ENCODE data around the gene FGF1.
"Not testable (repeated sequence)": the region's sequence is repeated elsewhere in the genome, so short reads cannot be mapped to it uniquely, and the experiment has no call there.

The FGF1 gene

DNA sequence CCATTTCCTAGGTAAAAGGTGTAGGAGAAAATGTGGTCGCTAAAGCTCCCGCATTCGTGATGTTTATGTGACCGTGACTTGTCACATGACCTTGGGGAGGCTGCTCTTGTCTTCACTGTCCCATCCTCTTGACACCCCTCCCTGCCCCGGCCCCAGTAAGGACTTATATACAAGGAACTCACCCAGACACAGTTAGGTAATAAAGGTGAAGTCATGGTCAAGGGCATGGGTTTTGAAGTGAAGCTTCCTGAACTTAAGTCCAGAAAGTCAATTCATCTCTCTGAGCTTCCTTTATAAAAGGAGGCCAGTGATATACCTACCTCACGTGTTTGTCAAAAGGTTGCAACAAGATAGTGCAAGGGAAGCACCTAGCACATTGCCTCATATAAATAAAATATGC lies 17.6 kb downstream of the FGF1 start:
- no peak for DNase-seq (ENCODE audit: low read depth)

DNA sequence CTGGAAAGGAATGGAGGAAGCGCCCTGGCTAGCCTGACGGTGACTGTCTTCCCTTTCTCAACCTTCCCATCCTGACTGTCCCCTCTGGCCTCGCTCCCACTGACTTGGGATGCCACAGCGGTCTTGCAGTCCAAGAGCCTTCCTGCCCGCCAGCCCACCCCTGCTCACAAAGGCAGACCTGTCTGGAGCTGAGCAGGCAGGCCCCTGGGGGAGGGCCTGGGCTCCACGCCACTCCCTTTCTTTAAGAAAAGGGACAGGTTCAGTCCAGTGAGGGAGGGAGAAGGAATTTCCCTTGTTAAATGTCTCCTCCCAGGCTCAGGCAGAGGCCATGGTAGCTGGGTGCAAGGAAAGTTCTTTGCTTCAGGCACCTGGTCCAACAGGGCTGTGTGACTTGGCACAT lies 18.1 kb downstream of the FGF1 start:
- DNase-seq (ENCODE audit: low read depth) = no peak

DNA sequence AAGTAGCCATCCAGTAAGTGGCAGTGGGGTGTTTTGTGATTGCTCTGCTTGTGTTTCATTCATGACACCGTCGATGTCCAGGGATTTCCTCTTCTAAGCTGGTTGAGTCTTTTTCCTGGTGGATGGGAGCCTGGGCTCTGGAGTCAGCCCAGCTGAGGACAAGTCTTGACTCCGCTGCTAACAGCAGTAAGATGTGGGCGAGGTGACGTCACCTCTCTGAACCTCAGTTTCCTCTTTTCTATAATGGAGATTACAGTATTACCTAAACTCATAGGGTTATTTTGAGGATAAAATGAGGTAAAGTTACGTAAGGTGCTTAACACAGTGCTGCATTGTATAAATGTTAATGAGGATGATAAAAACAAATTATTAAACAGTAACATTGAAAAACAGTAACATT lies 21.3 kb downstream of the FGF1 start:
- no peak for DNase-seq (ENCODE audit: low read depth)

DNA sequence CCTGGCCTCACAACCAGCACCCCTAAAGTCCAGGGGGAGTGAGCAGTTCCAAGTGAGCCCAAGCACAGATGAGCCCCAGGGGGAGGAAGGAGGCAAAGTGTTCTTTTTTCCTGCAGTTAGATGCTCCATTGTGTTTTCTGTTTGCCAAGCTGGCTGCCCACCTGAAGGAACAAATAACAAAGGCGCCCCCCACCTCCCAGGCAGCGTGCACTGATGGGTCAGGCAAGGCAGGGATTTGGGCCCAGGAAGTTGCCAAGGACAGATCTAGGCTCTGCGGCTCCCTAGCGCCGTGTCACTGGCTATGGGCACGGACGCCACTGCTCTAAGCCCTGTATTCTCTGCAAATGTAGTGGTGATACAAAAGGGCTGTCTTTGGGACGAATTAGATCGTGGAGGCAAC lies 21.8 kb downstream of the FGF1 start:
- DNase-seq (ENCODE audit: low read depth) = no peak

DNA sequence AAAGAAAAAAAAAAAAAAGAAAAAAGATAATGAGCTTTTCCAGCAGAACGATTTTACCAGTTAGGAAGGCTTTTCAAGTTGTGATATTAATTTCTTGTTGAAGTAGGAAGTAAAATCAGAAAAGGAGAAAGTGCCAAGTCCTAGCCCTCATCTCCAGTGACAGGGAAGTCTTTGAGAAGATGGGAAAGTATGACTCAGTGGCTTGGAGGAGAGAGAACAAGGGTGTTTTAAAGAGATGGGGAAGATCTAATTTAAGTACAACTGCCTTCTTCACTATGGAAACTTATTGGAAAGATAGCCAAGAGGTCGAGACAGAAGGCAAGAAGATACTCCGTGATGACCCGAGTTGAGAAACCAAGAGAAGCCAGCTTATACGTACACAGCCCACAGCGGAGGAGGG lies 22.6 kb downstream of the FGF1 start:
- DNase-seq (ENCODE audit: low read depth) = no peak

DNA sequence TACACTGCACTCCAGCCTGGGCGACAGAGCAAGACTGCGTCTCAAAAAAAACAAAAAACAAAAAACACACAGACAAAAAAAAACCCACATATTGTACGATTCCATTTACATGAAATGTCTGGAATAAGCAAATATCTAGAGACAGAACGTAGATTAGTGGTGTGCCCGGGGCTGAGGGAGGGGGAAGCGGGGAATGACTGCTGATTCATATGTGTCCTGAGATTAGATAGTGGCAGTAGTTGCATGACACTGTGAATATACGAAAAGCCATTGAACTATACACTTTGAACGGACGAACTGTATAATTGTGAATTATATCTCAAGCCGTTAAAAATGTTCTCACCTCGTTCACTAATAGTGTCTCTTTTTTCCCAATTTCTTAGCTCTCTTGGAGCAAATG lies 23.9 kb downstream of the FGF1 start:
- no peak for DNase-seq (ENCODE audit: low read depth)

DNA sequence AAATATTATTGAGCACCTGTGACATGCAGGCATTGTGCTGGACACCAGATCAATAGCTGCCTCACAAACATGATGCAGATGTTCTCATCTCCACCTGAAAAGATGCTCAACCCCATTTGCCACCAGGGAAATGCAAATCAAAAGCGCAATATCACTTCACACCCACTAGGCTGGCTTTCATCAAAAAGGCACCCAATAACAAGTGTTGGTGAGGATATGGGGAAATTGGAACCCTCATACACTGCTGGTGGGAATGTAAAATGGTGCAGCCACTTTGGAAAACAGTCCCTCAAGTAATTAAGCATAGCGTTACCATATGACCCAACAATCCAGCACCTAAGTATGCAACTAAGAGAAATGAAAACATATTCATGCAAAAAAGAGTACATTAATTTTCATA lies 24.7 kb downstream of the FGF1 start:
- no peak for DNase-seq (ENCODE audit: low read depth)

- no peak for DNase-seq (ENCODE audit: low read depth)
These were observed 25.2 kb downstream of the FGF1 start for GRCh38 chr5:142660731-142661130.

DNA sequence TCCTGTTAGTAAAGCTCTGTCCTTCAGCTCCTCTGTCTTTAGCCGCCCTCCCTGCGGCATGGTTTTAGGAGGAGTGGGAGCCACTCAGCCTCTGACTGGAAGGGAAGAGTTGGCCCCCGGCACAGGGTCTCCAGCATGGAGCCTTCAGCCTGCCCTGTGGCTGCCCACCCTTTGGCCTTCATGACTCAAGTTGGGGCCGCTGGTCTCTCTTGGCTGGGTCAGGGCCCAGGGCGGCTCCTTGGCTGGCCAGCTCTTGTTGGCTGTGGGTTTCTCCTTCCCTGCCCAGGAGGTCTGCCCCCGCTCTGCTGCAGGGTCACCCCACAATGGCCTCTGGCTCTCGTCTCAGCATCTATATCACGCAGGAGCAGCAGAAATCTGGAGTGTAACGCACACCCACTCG lies 25.7 kb downstream of the FGF1 start:
- DNase-seq (ENCODE audit: low read depth) = no peak

DNA sequence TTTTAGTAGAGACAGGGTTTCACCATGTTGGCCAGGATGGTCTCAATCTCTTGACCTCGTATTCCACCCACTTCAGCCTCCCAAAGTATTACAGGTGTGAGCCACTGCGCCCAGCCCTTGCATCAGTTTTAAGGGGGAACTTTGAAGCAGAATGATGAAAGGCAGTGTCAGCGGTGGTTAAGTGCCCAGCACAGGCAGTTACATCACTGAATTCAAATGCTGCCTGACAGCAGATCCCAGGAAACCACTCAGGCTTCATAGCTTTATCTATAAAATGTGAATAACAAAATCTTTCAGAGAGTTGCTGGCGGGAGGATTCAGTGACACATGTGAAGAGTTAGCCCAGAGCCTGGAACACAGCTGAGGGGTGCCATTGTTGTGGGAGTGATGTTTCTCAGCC lies 26.5 kb downstream of the FGF1 start:
- no peak for DNase-seq (ENCODE audit: low read depth)

GRCh38 chr5:142658278-142658677 lies 27.6 kb downstream of the FGF1 start:
- no peak for DNase-seq (ENCODE audit: low read depth)

DNA sequence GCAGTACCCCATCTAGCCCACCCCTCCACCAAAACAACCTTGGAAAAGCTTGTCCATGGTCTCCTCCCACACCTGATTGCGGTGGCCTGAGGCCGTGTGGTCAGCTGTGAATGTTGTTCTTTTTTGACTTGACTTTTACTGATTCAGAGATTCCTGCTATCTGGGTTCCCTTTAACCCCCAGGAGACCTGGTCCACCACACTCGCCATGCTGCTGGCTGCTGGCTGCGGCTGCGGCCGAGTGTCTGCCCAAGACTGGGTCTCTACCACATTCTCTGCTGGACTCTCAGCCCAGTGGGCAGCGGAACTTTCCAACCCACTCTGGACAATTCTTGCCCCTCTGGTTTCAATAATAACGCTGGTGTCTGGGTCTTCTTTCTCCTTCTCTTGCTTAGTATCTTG lies 28.4 kb downstream of the FGF1 start:
- DNase-seq (ENCODE audit: low read depth) = no peak

GRCh38 chr5:142655339-142656267 lies 30.3 kb downstream of the FGF1 start:
- DNase-seq (ENCODE audit: low read depth) = peak; percentile 72

GRCh38 chr5:142654578-142655058 lies 31.3 kb downstream of the FGF1 start:
- no peak for DNase-seq (ENCODE audit: low read depth)

DNA sequence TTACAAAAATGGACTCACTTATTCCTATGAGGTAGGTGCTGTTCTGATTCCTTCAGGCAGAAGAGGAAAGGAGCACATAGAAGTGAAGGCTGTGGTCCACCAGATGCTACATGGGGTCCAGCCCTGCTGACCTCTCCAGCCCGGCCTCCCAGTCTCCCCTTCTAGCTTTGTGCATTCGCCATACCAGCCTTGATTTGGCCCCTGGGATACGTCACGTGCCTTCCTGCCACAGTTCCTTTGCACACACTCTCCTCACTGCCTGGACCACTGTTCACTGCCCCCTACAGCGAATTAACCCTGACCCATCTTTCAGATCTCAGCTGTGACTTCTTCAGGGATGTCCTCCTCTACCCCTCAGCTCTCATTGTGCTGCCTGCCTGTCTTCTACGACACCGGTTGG lies 32.6 kb downstream of the FGF1 start:
- no peak for DNase-seq (ENCODE audit: low read depth)

DNA sequence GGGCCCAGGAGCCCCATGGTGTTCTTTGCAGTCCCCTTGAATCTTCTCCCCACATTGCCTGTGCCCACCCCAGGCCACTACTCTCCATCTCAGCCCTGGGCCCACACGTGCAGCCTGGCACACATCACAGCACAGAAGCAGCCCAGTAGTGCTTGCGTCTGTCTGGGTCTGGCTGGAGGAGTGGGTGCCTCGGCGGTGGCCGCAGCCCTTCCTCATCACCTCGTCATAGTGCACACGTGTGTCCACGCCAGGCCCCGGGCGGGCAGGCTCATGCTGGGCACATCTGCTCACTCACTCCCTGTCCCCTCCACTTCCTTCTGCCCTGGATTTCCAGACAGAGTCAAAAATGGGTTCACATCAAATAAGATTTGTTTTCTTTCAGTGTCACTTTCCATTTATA lies 33.3 kb downstream of the FGF1 start:
- no peak for DNase-seq (ENCODE audit: low read depth)

DNA sequence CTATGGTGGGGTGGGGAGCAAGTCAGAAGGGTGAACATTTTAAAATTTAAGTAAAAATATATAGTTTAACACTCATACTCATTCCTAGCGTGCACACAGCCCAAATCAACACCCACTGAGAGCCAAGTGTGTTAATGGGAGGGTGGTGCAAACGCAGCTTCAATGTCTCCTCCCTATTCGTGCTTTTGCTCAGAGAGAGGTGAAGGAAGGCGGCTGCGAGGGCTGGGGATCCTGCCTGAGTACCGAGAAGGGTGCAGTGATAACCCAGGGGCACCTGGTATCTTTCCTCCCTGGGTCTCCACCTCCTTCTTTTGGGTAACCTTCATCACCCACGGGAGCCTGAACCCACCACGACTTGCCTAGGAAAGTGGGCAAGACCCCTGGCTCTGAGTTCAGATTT lies 35.0 kb downstream of the FGF1 start:
- DNase-seq (ENCODE audit: low read depth) = no peak

GRCh38 chr5:142650060-142650459 lies 35.8 kb downstream of the FGF1 start:
- DNase-seq (ENCODE audit: low read depth) = no peak

GRCh38 chr5:142648108-142648507 lies 37.8 kb downstream of the FGF1 start:
- DNase-seq (ENCODE audit: low read depth) = not testable (repeated sequence)

GRCh38 chr5:142645456-142645855 lies 40.4 kb downstream of the FGF1 start:
- DNase-seq (ENCODE audit: low read depth) = no peak

- no peak for DNase-seq (ENCODE audit: low read depth)
These were observed 41.1 kb downstream of the FGF1 start for GRCh38 chr5:142644640-142645361.

GRCh38 chr5:142644127-142644526 lies 41.8 kb downstream of the FGF1 start:
- no peak for DNase-seq (ENCODE audit: low read depth)

GRCh38 chr5:142643634-142644033 lies 42.3 kb downstream of the FGF1 start:
- no peak for DNase-seq (ENCODE audit: low read depth)

Measured in activated T-cell treated with anti-CD3 and anti-CD28 coated beads for 48 hours (primary cell).